NCI-H2196 (cell line): ENCODE measurements around the gene TFDP1.

ENCODE experiments used
- DNase-seq: peaks from one replicate; lab custom pipeline; 2025; ENCODE audit not compliant: unreplicated experiment; lab: John Stamatoyannopoulos, UW

Gene TFDP1

GRCh38 chr13:113630804-113631203 is 46.3 kb downstream of the TFDP1 start:
- DNase-seq: no peak

- DNase-seq: no peak
These were observed 47.0 kb downstream of the TFDP1 start for GRCh38 chr13:113631341-113632095.

DNA sequence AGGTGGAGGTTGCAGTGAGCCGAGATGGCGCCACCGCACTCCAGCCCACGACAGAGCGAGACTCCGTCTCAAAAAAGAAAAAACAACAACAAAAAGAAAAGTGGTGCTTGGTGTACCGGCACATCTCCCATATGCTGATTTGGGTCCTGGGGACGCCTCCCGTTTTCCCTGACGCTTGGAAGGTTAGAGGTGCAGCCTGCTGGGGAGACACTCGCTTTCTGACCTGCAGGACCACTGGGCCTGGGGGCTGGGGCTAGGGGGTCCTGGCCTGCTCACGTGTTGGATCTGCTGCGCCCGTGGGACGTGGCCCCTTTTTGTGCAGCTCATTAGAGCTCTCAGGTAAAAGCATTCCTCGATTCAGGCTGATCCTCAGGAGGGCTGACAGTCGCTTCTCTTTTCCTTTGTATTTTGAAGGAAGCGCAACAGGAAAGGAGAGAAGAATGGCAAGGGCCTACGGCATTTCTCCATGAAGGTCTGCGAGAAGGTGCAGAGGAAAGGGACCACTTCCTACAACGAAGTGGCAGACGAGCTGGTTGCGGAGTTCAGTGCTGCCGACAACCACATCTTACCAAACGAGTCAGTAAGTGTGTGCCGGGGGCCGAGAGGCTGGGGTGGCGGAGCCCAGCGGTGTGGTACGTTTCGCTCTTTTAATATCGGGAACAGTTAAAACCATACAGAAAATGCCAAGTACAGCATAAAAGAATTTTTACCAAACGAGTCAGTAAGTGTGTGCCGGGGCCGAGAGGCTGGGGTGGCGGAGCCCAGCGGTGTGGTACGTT is 48.3 kb downstream of the TFDP1 start:
- DNase-seq: no peak

- DNase-seq: no peak
These were observed 48.9 kb downstream of the TFDP1 start for GRCh38 chr13:113633485-113633873.

- no peak for DNase-seq
These were observed 49.9 kb downstream of the TFDP1 start for GRCh38 chr13:113634279-113635047.

GRCh38 chr13:113635048-113635420 is 50.5 kb downstream of the TFDP1 start:
- no peak for DNase-seq

GRCh38 chr13:113635709-113636108 is 51.2 kb downstream of the TFDP1 start:
- DNase-seq: no peak

- DNase-seq: no peak
These were observed 51.9 kb downstream of the TFDP1 start for GRCh38 chr13:113636266-113636963.

GRCh38 chr13:113637262-113638160 is 53.0 kb downstream of the TFDP1 start:
- no peak for DNase-seq

DNA sequence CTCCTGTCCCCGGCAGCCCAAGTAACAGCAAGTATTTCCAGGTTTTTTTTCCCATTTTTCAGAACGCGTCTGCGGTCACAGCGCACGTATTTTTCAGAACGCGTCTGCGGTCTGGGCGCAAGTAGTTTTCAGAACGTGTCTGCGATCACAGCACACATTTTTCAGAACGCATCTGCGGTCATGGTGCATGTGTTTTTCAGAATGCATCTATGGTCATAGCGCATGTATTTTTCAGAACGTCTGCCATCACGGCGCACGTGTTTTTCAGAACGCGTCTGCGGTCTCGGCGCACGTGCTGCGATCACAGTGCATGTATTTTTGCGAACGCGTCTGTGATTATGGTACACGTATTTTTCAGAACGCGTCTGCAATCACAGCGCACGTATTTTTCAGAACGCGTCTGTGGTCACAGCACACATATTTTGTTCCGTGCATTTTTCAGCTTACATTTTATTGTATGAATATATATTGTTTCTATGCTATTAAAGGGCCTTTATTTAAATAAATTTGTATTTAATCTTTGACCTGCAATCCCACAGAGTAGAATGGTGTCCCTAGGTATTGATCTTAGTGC is 53.7 kb downstream of the TFDP1 start:
- no peak for DNase-seq

GRCh38 chr13:113638806-113639205 is 54.3 kb downstream of the TFDP1 start:
- DNase-seq: no peak

GRCh38 chr13:113639616-113640262 is 55.2 kb downstream of the TFDP1 start:
- DNase-seq: no peak

GRCh38 chr13:113641426-113641825 is 56.9 kb downstream of the TFDP1 start:
- DNase-seq: no peak

DNA sequence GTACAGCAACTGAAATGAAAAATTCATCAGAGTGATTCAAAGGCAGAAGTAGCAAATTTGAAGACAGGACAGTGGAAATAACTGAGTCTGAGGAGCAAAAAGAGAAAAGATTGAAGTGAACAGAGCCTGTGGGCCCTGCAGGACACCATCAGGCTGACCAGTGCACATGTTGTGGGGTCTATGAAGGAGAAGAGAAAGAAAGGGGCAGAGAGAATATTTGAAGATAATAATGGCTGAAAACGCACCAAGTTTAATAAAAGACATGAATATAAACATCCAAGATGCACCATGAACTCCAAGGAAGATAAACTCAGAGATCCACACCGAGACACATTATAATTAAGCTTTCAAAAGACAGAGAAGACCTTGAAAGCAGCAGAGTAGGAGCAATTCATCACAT is 58.0 kb downstream of the TFDP1 start:
- no peak for DNase-seq

DNA sequence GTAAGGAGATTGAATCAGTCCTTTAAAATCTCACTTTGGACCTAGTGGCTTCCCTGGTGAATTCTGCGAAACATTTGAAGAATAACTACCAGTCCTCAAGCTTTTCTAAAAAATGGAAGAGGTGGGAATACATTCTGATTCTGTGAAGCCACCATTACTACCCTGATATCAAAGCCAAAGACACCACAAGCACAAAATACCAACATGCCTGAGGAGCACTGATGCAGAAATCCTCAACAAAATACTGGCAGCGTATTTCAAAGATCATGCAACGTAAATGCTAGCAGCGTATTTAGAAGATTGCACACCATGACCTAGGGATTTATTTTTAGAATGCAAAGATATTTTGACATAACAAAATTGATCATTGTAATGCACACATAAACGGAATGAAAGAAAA is 59.0 kb downstream of the TFDP1 start:
- no peak for DNase-seq

DNA sequence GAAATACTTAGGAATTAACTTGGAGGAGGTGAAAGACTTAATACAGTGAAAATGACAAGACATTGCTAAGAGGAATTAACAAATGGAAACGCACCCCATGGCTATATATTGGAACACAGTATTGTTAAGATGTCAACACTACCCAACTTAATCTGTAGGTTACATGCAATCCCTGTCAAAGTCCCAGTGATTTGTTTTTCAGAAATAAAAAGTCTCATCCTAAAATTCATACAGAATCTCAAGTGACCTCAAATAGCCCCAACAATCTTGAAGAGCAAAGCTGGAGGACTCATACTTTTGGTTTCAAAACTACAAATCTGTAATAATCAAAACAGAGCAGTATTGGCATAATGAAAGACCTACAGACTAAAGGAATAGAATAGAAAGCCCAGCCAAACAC is 60.2 kb downstream of the TFDP1 start:
- no peak for DNase-seq

GRCh38 chr13:113645329-113645728 is 60.8 kb downstream of the TFDP1 start:
- DNase-seq: no peak

DNA sequence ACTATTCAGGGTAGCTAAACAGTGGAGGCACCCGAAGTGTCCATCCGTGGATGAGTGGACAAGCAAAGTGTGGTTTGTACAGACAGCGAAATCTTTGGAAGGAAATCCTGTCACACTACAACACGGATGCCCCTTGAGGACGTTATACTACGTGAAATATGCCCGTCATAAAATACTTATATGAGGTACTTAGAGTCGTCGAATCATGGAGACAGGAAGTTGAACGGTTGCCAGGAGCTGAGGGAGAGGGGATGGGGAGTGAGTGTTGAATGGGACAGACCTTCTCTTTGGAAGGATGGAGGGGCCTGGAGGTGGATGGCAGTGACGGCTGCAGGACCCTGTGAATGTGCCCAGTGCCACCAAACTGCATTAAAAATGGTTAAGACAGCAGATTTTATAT is 61.8 kb downstream of the TFDP1 start:
- DNase-seq: no peak

DNA sequence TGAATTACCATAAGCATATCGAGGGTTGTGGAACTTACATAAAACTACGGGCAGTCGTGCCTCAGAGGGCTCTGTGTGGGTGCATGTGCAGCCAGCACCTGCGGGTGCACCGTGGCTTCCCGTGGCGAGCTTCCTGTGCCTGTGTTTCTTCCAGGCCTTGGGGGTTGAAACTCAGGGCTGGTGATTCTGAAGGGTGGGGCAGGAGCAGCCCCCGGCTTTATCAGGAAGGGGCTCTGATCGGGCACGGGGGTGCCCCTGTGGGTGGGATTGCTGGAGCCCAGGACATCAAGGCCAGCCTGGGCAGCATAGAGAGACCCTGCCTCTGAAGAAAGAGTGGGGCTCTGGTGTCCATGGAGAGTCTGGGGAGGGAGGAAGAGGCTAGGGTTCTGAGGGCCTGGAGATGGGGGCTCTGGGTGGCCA is 62.4 kb downstream of the TFDP1 start:
- no peak for DNase-seq
